Measurements from ENCODE around the gene KIF7. TPM values are rescaled to one million over a fixed set of nuclear protein-coding genes. Genes with fewer than 3 reads are reported as not detected.

KIF7 gene
- total RNA-seq, 1 experiment from 2014 or later = 2.7 TPM

GRCh38 chr15:89666184-89666857 is 11.1 kb upstream of the KIF7 start:
- no peak overlapping the region for H3K4me3 Mint-ChIP-seq (ENCODE audit: unreplicated experiment)
- ChIA-PET CTCF (interaction anchor here (0.5 to 1.3 kb wide), 3 partner anchors 11 to 96 kb away, joined by 3 to 4 read pairs (median 3); no protein-coding TSS in a partner anchor), POLR2A (interaction anchor here (0.7 kb wide), 1 partner anchor 9 kb away, joined by 5 read pairs; no protein-coding TSS in a partner anchor)
- H3K36me3 Mint-ChIP-seq (ENCODE audit: insufficient read depth, unreplicated experiment) = no peaks in the 10 kb centered on the region
- no peaks in the 10 kb centered on the region for H3K9me3 Mint-ChIP-seq (ENCODE audit: unreplicated experiment)
- no peak overlapping the region for H3K27ac Mint-ChIP-seq (ENCODE audit: low read depth, unreplicated experiment)
- BruUV-seq (replicated peaks) = no TSS peak
- no peak for DNase-seq (ENCODE audit: unreplicated experiment)
- no peaks in the 10 kb centered on the region for H3K27me3 Mint-ChIP-seq (ENCODE audit: insufficient read depth, unreplicated experiment)
- TF ChIP-seq CTCF (IDR thresholded peaks at IDR 0.05; ENCODE audit: unreplicated experiment) = no peak
- H3K4me1 Mint-ChIP-seq (ENCODE audit: insufficient read depth, unreplicated experiment) = peaks cover 12% of the 10 kb centered on the region
- intact Hi-C loops (cut with micrococcal nuclease) = no loop called here

GRCh38 chr15:89665449-89666181 is 10.3 kb upstream of the KIF7 start:
- no TSS peak for BruUV-seq (replicated peaks)
- no peak for TF ChIP-seq CTCF (IDR thresholded peaks at IDR 0.05; ENCODE audit: unreplicated experiment)
- H3K4me1 Mint-ChIP-seq (ENCODE audit: insufficient read depth, unreplicated experiment) = peaks cover 12% of the 10 kb centered on the region
- H3K36me3 Mint-ChIP-seq (ENCODE audit: insufficient read depth, unreplicated experiment) = no peaks in the 10 kb centered on the region
- no peaks in the 10 kb centered on the region for H3K27me3 Mint-ChIP-seq (ENCODE audit: insufficient read depth, unreplicated experiment)
- intact Hi-C loops (cut with micrococcal nuclease) = no loop called here
- H3K4me3 Mint-ChIP-seq (ENCODE audit: unreplicated experiment) = no peak overlapping the region
- ChIA-PET POLR2A (no interaction called here), CTCF (interaction anchor here (0.6 to 1.3 kb wide), 3 partner anchors 14 to 95 kb away, joined by 3 to 4 read pairs (median 3); partner anchors contain the start of gene PLIN1)
- no peak overlapping the region for H3K27ac Mint-ChIP-seq (ENCODE audit: low read depth, unreplicated experiment)
- DNase-seq (ENCODE audit: unreplicated experiment) = no peak
- no peaks in the 10 kb centered on the region for H3K9me3 Mint-ChIP-seq (ENCODE audit: unreplicated experiment)

DNA sequence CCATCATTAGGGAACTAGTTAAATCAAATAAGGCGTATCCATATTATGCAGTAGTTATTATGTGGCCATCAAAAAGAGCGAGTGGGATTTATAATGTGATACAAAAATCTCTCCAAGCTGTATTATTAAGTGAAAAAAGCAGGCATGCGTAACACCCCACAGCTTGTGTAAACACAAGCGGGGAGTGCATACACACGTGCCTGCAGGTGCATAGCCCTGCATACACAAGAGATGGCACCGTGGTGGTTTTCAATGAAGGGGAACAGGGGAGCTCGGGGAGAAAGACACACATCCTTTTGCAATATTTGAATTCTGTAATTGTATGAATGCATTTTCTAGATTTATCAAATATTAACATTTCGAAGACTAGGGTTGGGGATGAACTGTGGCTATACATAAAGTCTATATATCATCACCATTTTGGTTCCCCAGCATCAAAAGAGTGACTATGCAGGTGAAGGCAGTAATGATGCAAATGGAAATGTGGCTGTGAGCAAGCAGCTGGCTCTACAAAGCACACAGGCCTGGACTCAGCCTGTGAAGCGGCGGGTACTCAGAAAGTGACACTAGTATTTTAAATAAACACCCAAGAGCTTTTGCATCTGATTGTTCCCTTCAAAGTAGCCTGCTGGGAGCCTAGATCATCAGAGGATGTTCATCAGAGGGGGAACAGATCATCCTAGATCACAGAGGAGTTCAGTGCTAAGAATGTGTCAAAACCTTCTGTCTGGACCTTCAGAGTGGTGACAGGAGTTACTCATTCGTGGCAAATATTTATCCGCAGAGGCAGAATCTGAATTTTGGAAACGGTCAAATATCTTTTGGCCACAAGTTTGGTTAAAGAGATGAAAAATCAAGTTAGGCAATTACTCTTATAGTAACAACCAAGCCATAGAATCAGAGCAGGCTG is 9.4 kb upstream of the KIF7 start:
- Mint-ChIP-seq H3K9me3 (ENCODE audit: unreplicated experiment) (no peaks in the 10 kb centered on the region), H3K4me1 (ENCODE audit: insufficient read depth, unreplicated experiment) (peaks cover 12% of the 10 kb centered on the region), H3K4me3 (ENCODE audit: unreplicated experiment) (no peak overlapping the region), H3K27ac (ENCODE audit: low read depth, unreplicated experiment) (no peak overlapping the region), H3K27me3 (ENCODE audit: insufficient read depth, unreplicated experiment) (no peaks in the 10 kb centered on the region), H3K36me3 (ENCODE audit: insufficient read depth, unreplicated experiment) (no peaks in the 10 kb centered on the region)
- ChIA-PET CTCF (interaction anchor here (0.5 to 1.1 kb wide), 3 partner anchors 15 to 660 kb away, joined by 3 read pairs; partner anchors contain the start of gene PLIN1), POLR2A (interaction anchor here (1.5 kb wide), 1 partner anchor 10 kb away, joined by 4 read pairs; no protein-coding TSS in a partner anchor)
- TF ChIP-seq CTCF (IDR thresholded peaks at IDR 0.05; ENCODE audit: unreplicated experiment) = no peak
- BruUV-seq (replicated peaks) = no TSS peak
- intact Hi-C loops (cut with micrococcal nuclease) = no loop called here
- DNase-seq (ENCODE audit: unreplicated experiment) = no peak

All from MCF 10A (cell line).